IMR-90 (cell line): ENCODE results near the gene HSPB6.

ENCODE experiments used
- BHLHE40 ChIP-seq: fragments of 150-350 bp; IDR thresholded peaks from 2 replicates; pipeline ENCODE4 v1.6.1; 2016; ENCODE audit warnings: mild to moderate bottlenecking, low read depth, low read length
- CEBPB ChIP-seq: IDR thresholded peaks from 2 replicates; pipeline ENCODE4 v1.6.1; 2012; ENCODE audit warnings: low read depth, low read length, improper control_type of control experiment
- CHD1 ChIP-seq: IDR thresholded peaks from 2 replicates; pipeline ENCODE4 v1.6.1; 2012; ENCODE audit warnings: low read depth, low read length, improper control_type of control experiment
- MAFK ChIP-seq: IDR thresholded peaks from 2 replicates; pipeline ENCODE4 v1.6.1; 2012; ENCODE audit warnings: low read depth, low read length, improper control_type of control experiment
- MXI1 ChIP-seq: IDR thresholded peaks from 2 replicates; pipeline ENCODE4 v1.6.1; 2012; ENCODE audit warnings: low read depth, mild to moderate bottlenecking, low read length, moderate library complexity, borderline replicate concordance
- POLR2A ChIP-seq: IDR thresholded peaks from 2 replicates; pipeline ENCODE4 v1.6.1; 2012; ENCODE audit warnings: mild to moderate bottlenecking, low read depth, low read length
- SMC3 ChIP-seq: fragments of 150-350 bp; IDR thresholded peaks from 2 replicates; pipeline ENCODE4 v1.6.1; 2016; ENCODE audit warnings: low read depth, mild to moderate bottlenecking, antibody characterized with exemption, low read length, moderate library complexity
- TF ChIP-seq, protein P1 (sequence below): conservative IDR thresholded peaks from 2 replicates; pipeline ENCODE4 v1.5.1; 2012; ENCODE audit warnings: mild to moderate bottlenecking, low read depth, low read length, improper control_type of control experiment
- TF ChIP-seq, protein P2 (sequence below): fragments of 150-350 bp; IDR thresholded peaks from 2 replicates; pipeline ENCODE4 v1.6.1; 2017; ENCODE audit warnings: mild to moderate bottlenecking, antibody characterized with exemption, low read length, low read depth

DNA sequence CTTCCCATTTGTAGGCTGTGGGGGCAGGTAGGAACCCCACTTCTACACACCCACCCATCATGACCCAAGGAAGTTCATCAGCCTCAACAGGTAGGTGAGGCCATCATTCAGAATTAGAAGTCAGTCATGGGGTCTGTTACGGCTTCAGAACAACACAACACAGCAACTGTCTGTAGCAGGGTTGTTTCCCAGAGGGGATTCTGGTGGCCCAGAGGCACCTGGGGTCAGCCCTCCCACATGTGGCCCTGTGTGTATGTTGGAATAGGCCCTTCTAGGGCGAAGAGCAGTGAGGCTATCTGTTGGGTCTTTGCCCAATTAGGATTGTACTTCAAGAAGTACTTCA is 18.0 kb downstream of the HSPB6 start:
- TF ChIP-seq, protein P1, sequence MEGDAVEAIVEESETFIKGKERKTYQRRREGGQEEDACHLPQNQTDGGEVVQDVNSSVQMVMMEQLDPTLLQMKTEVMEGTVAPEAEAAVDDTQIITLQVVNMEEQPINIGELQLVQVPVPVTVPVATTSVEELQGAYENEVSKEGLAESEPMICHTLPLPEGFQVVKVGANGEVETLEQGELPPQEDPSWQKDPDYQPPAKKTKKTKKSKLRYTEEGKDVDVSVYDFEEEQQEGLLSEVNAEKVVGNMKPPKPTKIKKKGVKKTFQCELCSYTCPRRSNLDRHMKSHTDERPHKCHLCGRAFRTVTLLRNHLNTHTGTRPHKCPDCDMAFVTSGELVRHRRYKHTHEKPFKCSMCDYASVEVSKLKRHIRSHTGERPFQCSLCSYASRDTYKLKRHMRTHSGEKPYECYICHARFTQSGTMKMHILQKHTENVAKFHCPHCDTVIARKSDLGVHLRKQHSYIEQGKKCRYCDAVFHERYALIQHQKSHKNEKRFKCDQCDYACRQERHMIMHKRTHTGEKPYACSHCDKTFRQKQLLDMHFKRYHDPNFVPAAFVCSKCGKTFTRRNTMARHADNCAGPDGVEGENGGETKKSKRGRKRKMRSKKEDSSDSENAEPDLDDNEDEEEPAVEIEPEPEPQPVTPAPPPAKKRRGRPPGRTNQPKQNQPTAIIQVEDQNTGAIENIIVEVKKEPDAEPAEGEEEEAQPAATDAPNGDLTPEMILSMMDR = no peak
- TF ChIP-seq MAFK (no peak), POLR2A (no peak), SMC3 (no peak), BHLHE40 (no peak), CEBPB (no peak), CHD1 (no peak), MXI1 (no peak)
- TF ChIP-seq, protein P2, sequence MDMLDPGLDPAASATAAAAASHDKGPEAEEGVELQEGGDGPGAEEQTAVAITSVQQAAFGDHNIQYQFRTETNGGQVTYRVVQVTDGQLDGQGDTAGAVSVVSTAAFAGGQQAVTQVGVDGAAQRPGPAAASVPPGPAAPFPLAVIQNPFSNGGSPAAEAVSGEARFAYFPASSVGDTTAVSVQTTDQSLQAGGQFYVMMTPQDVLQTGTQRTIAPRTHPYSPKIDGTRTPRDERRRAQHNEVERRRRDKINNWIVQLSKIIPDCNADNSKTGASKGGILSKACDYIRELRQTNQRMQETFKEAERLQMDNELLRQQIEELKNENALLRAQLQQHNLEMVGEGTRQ = no peak
